GM18502 (cell line): ENCODE data around the gene RIOK1.

ENCODE experiments used
- ATAC-seq: cut with Tn5 transposase; IDR thresholded peaks from one replicate; pipeline ENCODE4 v1.9.1; 2021; ENCODE audit warnings: mild to moderate bottlenecking; ENCODE audit not compliant: unreplicated experiment, poor library complexity

RIOK1 gene

GRCh38 chr6:7404546-7404945 is 14.9 kb downstream of the RIOK1 start:
- ATAC-seq, result no peak

GRCh38 chr6:7406743-7407142 is 17.1 kb downstream of the RIOK1 start:
- ATAC-seq, result no peak

- ATAC-seq, result no peak
These were observed 20.1 kb downstream of the RIOK1 start for GRCh38 chr6:7409740-7410139.

GRCh38 chr6:7410851-7411250 is 21.2 kb downstream of the RIOK1 start:
- no peak for ATAC-seq

- no peak for ATAC-seq
These were observed 21.7 kb downstream of the RIOK1 start for GRCh38 chr6:7411328-7411727.

- ATAC-seq, result no peak
These were observed 23.7 kb downstream of the RIOK1 start for GRCh38 chr6:7413151-7413823.

- ATAC-seq, result no peak
These were observed 25.2 kb downstream of the RIOK1 start for GRCh38 chr6:7414811-7415210.

- no peak for ATAC-seq
These were observed 28.1 kb downstream of the RIOK1 start for GRCh38 chr6:7417684-7418083.

GRCh38 chr6:7418238-7418905 is 28.8 kb downstream of the RIOK1 start:
- ATAC-seq, result no peak

GRCh38 chr6:7419065-7419464 is 29.5 kb downstream of the RIOK1 start:
- no peak for ATAC-seq

GRCh38 chr6:7421066-7421465 is 31.5 kb downstream of the RIOK1 start:
- ATAC-seq, result no peak

GRCh38 chr6:7424058-7424457 is 34.5 kb downstream of the RIOK1 start:
- ATAC-seq, result no peak

- no peak for ATAC-seq
These were observed 35.6 kb downstream of the RIOK1 start for GRCh38 chr6:7424967-7425807.

GRCh38 chr6:7425808-7426190 is 36.2 kb downstream of the RIOK1 start:
- ATAC-seq, result no peak

- no peak for ATAC-seq
These were observed 37.0 kb downstream of the RIOK1 start for GRCh38 chr6:7426447-7427169.

- ATAC-seq, result no peak
These were observed 41.7 kb downstream of the RIOK1 start for GRCh38 chr6:7431313-7431673.

GRCh38 chr6:7431674-7432390 is 42.2 kb downstream of the RIOK1 start:
- ATAC-seq, result no peak

GRCh38 chr6:7432391-7433120 is 42.9 kb downstream of the RIOK1 start:
- ATAC-seq, result no peak

- no peak for ATAC-seq
These were observed 43.6 kb downstream of the RIOK1 start for GRCh38 chr6:7433121-7433617.
